ENCODE results near the gene MYOF.

- TF ChIP-seq CTCF (IDR thresholded peaks at IDR 0.05 in 4 of 5, conservative IDR thresholded peaks at IDR 0.05 in 1 of 5) (no peak), POLR2A (IDR thresholded peaks at IDR 0.05) (no peak)
Measured at GRCh38 chr10:93498166-93498565, 16.0 kb upstream of the MYOF start.
